GM11168 (cell line): ENCODE measurements around the gene MTX1.

ENCODE experiments used
- in situ Hi-C: fragments of 300-500 bp; cut with MboI; formaldehyde crosslinking; loops from one replicate; pipeline ENCODE4 v1.12.0; 2022; ENCODE audit warnings: low sequenced_read_pairs; ENCODE audit not compliant: unreplicated experiment

MTX1 gene

DNA sequence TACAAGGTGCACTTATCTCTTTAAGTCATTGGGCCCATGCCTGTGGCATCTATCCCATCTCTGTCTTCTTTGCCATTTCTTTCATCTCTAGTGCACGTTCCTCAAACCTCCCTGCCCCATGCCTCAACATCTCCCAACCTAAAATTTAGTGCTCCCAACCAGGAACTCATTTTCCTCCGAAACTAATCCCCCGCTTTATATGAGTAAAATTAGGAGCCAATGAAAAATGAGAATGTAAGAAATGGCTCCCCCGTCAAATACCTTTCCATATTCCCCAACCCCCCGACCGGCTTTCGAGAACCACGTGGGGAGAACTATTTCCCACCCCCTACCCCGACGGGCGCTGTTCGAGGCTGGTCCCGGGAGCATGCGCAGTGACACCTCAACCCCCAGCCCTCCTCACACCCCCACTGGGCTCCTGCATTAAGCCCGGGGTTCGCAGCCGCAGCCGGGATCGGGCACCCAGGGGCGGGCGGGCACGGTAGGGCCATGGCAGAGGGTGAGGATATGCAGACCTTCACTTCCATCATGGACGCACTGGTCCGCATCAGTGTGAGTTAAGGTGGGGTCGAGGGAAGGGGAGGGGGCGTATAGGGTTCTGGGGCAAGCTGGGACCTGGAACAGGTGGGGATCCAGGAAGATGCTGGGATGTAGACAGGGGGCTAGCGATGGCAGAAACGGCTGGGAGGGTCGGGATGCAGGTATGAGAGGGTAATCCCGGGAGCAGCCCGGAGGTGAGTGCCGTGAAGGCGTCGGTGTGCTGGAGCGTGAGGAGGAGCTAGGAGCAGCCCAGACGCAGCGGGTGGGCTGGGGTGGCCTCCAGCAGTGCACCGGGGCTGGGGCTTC, 34.8 kb upstream of the MTX1 start, which contains the start of gene TRIM46:
Gene TRIM46, plus strand, starts transcription at position 372 of the 846 bp plus-strand sequence. Its CDS starts 118 bp downstream, at position 490.
- in situ Hi-C loops = no loop called here

DNA sequence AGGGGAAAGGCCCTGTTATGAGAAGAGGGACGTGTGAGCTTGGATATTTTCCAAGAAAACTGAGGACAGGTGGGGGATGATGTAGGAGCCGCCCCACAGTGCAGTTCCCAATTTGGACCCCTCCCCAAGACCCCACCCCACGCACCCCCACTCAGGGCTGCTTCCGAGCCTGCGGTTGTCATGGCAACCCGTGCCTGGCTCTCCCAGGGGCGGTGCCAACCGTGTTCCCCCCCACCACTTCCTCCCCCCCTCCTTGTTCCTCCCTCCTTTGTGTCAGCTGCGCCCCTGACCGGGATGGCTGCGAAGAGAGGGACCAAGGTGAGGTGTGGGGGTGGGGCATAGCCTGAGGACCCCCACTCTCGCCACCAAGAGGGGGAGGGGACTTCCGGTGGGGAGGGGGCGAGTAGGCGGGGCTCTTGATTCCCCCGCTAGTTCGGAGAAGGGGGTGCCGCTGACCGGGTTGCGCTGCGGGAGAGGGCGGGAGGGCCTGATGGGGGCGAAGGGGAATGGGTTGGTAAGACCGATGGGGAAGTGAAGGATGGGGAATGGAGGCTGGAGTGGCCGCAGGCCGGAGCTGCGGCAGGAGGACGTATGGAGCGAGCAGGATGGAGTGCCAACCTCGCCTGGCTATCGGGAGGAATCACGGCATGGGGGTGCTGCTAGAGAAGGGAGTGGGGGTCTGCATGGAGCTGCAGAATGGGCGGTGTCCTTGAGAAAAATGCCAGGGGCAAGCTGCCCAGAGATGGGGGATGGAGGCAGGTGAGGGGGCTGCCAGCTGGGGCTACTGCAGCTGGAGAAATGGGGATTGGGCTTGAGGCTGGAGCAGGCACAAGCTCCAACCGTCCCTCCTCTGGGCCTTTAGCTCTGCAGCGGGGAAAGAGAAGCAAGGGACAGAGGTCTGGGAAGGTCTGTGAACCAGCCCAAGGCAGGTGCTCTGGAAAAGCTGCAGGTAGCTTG, 33.9 kb upstream of the MTX1 start:
- in situ Hi-C loops = no loop called here

DNA sequence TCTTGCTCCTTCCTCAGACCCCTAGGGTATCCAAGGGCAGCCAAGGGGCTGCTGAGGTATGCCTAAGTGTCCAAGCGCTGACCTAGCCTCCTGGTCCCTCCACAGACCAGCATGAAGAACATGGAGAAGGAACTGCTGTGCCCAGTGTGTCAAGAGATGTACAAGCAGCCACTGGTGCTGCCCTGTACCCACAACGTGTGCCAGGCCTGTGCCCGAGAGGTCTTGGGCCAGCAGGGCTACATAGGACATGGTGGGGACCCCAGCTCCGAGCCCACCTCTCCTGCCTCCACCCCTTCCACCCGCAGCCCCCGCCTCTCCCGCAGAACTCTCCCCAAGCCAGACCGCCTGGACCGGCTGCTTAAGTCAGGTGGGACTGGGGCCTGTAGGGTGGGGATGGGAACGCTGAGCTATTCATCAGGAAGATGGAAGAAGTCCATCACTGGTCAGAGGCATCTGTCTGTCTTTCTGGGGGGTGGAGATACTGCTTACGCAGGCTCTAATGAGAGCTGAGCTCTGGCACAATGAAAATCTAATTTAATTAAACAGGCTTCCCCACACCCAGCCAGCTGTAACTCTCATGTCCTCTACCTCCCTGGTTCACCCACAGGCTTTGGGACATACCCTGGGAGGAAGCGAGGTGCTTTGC, 33.1 kb upstream of the MTX1 start:
- in situ Hi-C loops = no loop called here

- in situ Hi-C loops = no loop called here
Observed at GRCh38 chr1:155175927-155176371, 32.5 kb upstream of the MTX1 start.

DNA sequence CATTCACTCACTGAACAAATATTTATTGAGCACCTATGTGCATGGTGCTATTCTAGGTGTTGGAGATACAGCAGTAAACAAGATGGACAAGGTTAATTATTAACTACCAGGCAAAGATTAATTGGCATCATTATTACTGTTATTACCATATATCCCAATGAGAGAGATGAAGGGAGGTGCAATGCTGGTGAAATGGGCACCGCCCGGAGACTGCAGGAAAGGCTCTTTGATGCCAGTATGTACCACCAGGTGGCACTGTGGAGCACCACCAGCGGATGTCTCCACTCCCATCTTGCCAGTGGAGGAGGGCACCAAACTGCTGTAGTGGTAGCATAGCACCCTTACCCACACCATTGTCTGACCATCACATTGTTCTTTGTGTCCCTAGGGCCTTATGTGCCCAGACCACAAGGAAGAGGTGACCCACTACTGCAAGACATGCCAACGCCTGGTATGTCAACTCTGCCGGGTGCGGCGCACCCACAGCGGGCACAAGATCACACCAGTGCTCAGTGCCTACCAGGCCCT, 31.9 kb upstream of the MTX1 start:
- in situ Hi-C loops = no loop called here

DNA sequence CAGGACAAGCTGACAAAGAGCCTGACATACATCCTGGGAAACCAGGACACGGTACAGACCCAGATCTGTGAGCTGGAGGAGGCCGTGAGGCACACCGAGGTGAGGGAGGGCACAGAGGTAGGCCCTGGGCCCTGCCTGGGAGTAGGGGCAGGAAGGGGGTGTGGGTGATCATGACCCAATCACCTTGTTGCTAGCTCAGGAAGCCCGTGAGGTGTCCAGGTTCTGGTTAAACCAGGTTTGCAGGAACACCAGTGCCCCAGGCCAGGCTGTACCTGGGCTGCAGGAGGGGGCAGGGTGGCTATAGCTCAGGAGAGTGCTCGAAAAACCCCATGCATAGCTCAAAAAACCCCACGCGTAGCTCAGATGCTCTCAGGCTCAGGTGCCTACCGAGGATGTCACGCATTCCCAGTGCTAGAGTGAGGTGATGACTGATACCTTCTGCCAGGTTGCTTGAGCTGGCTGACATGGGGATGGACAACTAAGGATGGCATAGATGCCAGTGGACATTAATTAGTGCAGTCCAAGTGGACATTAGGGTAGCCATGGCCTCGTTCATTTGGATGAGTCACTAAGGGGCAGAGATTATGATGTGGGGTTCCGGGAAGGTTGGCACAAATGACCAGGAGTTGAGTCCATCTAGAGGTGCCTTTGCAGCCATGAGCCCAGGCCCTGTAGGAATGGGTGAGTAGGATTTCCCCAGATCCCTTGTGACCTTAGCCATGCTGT, 31.1 kb upstream of the MTX1 start:
- in situ Hi-C loops = no loop called here

GRCh38 chr1:155177918-155178281, 30.6 kb upstream of the MTX1 start:
- in situ Hi-C loops = no loop called here

DNA sequence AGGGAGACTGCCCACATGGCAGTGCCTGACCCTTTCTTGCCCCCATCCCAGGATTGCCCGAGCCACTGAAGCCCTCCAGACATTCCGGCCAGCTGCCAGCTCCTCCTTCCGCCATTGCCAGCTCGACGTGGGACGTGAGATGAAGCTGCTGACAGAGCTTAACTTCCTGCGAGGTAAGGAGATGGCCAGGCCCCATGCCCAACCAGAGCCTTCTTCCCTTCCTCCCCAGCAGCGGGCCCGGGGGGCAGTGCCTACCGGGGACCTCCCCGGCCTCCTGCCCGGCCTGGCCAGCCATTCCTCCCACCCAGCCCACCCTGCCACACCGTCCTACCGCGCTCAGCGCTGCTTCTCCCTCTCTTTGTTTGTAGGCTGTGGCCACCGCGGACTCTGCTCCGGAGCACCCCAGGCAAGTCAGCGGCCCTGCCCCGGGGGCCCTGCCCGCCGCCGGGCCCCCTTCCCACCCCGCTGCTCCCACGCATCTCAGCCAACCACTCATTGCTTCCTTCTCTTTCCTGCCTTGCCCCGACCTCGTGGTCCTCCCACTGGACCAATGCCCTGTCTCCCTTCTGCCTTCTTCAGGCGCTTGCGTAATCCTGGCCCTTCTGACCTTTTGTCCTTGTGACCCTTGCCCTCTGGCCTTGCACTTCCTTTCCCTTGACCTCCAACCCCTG, 29.9 kb upstream of the MTX1 start:
- in situ Hi-C loops = no loop called here

DNA sequence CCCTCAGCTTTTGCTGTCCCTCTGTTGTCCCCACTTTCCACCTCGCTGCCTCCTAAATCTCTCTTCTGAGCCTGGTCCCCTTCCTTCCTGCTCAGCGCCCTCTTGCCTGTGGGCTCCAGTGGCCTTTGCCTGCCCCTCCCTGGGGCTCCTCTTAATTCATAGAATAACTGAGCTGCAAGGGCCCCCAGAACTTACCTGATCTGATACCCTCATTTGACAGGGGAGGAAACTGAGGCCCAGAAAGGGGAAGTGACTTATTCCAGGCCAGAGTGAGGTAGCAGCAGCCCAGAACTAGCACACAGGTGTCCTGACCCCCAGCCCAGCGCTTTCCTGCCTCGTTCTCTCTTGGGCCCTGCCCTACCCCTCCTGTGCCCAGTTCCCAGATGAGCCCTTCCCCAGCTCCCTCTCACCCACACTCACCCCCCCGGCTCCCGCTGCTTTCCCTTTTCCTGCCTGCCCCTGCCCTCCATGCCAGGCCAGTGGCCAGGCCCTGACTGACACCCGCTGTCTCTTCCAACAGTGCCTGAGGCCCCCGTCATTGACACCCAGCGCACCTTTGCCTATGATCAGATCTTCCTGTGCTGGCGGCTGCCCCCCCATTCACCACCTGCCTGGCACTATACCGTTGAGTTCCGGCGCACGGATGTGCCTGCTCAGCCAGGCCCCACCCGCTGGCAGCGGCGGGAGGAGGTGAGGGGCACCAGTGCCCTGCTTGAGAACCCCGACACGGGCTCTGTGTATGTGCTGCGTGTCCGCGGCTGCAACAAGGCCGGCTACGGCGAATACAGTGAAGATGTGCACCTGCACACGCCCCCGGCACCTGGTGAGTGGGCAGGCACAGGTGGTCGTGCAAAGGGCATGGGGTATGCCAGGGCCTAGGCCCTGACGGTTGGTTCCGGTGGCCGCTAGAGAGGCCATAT, 29.1 kb upstream of the MTX1 start:
- in situ Hi-C loops = no loop called here

DNA sequence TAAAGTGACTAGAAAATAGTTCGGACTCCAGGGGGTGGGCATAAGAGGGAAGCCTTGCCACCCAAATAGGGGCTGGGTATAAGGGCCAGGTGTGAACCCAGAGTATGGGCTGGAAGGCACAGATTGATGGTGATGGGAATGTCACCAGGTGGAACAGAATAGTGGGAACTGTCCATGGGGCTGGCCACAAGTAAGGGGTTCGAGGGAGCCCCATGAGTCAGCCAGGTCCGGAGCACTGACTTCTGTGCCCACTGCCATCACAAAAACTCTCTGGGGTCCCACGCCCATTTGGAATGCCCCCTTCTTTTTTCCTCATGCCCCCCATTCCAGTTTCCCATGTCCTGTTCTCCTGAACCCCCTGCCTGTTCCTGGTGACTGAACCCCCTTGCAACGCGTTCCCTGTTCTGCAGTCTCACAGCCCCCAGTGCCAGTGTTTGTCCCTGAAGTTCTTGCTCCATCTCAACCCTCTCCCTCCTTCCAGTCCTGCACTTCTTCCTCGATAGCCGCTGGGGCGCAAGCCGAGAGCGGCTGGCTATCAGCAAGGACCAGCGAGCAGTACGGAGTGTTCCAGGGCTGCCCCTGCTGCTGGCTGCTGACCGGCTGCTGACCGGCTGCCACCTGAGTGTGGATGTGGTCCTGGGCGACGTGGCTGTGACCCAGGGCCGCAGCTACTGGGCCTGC, 27.0 kb upstream of the MTX1 start:
- in situ Hi-C loops = no loop called here

DNA sequence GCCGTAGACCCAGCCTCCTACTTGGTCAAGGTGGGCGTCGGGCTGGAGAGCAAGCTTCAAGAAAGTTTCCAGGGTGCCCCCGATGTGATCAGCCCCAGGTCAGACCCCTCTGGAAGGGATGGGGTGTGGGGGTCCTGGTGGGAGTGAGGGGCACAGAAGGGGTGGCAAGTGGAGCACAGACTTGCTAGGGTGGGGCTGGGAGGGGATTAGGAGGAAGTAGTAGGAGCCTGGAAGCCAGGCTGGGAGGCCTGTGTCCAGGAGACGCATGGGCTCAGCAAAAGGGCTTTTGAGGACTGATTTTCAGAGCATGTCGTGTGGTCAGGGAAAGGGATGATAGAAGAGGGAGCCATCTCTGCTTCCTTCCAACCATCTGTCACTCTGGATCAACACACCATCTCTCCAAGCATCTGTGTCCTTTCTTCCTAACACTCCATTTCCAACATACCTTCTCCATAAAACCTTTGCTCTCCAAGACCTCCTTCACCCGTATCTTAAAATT, 26.4 kb upstream of the MTX1 start:
- in situ Hi-C loops = no loop called here

DNA sequence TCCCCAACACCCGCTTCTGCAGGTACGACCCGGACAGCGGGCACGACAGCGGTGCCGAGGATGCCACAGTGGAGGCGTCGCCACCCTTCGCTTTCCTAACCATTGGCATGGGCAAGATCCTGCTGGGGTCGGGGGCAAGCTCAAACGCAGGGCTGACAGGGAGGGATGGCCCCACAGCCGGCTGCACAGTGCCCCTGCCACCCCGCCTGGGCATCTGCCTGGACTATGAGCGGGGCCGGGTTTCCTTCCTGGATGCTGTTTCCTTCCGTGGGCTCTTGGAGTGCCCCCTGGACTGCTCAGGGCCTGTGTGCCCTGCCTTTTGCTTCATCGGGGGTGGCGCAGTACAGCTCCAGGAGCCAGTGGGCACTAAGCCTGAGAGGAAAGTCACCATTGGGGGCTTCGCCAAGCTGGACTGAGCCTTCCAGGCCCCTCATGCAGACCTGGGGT, 24.7 kb upstream of the MTX1 start:
- in situ Hi-C loops = no loop called here

- in situ Hi-C loops = no loop called here
Observed at GRCh38 chr1:155184351-155184811, 24.1 kb upstream of the MTX1 start.

- in situ Hi-C loops = no loop called here
Observed at GRCh38 chr1:155184835-155185782, 23.4 kb upstream of the MTX1 start.

DNA sequence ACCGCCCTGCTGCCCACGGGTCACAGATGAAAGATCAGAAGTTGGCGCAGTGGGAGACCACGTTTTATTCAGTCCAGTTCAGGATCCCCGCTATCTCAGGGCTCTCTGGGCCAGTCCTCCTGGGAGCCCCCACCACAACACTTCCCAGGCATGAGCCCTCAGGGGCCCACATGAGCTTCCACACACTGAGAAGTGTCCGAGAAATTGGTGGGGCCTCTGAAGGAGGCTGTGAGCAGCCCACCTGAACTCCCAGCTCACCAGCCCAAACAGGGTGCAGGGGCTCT, 22.8 kb upstream of the MTX1 start:
- in situ Hi-C loops = no loop called here

- in situ Hi-C loops = no loop called here
Observed at GRCh38 chr1:155186067-155186793, 22.3 kb upstream of the MTX1 start.
